RWPE2 (cell line): ENCODE measurements around the gene RAB26.

ENCODE experiments used
- ATAC-seq: fragments of 200-7000 bp; cut with Tn5 transposase; 3 replicates; pipeline ENCODE4 v1.9.1; 2021; ENCODE audit warnings: low read depth
- DNase-seq: peaks from one replicate; pipeline ENCODE4 v3.0.0-alpha.2; 2020; ENCODE audit warnings: low spot score
- H3K27ac ChIP-seq: fragments of 450-650 bp; 2 replicates; pipeline ENCODE4 v1.5.1; 2017; ENCODE audit warnings: mild to moderate bottlenecking; ENCODE audit not compliant: poor library complexity, severe bottlenecking
- H3K27me3 ChIP-seq: fragments of 250-450 bp; sonication (Bioruptor Pico); 2 replicates; pipeline ENCODE4 v1.5.1; 2021; ENCODE audit warnings: mild to moderate bottlenecking, moderate library complexity; ENCODE audit not compliant: insufficient read depth, poor library complexity, severe bottlenecking
- H3K36me3 ChIP-seq: fragments of 250-450 bp; sonication (Bioruptor Pico); 2 replicates; pipeline ENCODE4 v1.5.1; 2020; ENCODE audit warnings: low read depth, mild to moderate bottlenecking, moderate library complexity
- H3K4me1 ChIP-seq: fragments of 250-450 bp; sonication (Bioruptor Pico); 2 replicates; pipeline ENCODE4 v1.5.1; 2021; ENCODE audit warnings: mild to moderate bottlenecking, moderate library complexity; ENCODE audit not compliant: insufficient read depth, poor library complexity, severe bottlenecking
- H3K4me3 ChIP-seq: fragments of 250-450 bp; sonication (Bioruptor Pico); 2 replicates; pipeline ENCODE4 v1.5.1; 2021; ENCODE audit warnings: mild to moderate bottlenecking, moderate library complexity; ENCODE audit not compliant: severe bottlenecking
- H3K9me3 ChIP-seq: fragments of 250-450 bp; sonication (Bioruptor Pico); 2 replicates; pipeline ENCODE4 v1.5.1; 2021; ENCODE audit warnings: mild to moderate bottlenecking, moderate library complexity; ENCODE audit not compliant: severe bottlenecking
- CTCF ChIP-seq: fragments of 450-650 bp; IDR thresholded peaks from one replicate; pipeline ENCODE4 v1.5.1; 2017; ENCODE audit warnings: mild to moderate bottlenecking, moderate library complexity; ENCODE audit not compliant: poor library complexity, severe bottlenecking

RAB26 gene

DNA sequence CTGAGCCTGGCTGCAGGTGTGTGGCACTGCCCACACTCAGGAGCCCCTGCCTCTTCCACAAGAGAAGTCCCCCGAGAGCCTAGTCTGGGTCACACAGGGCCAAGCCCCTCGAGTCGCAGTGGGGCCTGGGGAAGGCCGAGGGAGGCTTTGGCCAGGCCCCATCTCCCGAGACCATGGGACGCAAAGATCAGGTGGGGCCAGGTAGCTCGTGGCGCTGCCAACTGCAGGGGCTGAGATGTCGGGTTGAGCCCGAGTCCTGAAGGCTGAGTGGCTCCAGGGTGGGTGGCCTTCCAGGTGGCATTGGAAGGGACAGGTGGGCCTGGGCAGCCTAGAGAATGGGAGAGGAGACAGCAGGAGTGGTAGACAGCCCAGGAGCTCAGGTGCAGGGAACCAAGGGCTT is 13.5 kb downstream of the RAB26 start:
- H3K9me3 ChIP-seq = no peaks in the 10 kb centered on the region
- H3K36me3 ChIP-seq = peaks cover 15% of the 10 kb centered on the region
- no peaks in the 10 kb centered on the region for H3K27me3 ChIP-seq
- H3K4me3 ChIP-seq = no peak overlapping the region
- TF ChIP-seq CTCF = no peak
- peak overlapping the region; percentile 93 for H3K27ac ChIP-seq
- H3K4me1 ChIP-seq = peaks cover 51% of the 10 kb centered on the region
- ATAC-seq (no peak), DNase-seq (no peak)

GRCh38 chr16:2162676-2163118 is 14.3 kb downstream of the RAB26 start:
- no peak for TF ChIP-seq CTCF
- Histone ChIP-seq H3K4me1 (peaks cover 46% of the 10 kb centered on the region), H3K27ac (peak overlapping the region; percentile 93), H3K36me3 (peaks cover 23% of the 10 kb centered on the region), H3K4me3 (no peak overlapping the region), H3K9me3 (no peaks in the 10 kb centered on the region), H3K27me3 (no peaks in the 10 kb centered on the region)
- ATAC-seq (peak; percentile 32), DNase-seq (no peak)

GRCh38 chr16:2163211-2163881 is 14.9 kb downstream of the RAB26 start:
- Histone ChIP-seq H3K36me3 (peaks cover 25% of the 10 kb centered on the region), H3K4me3 (no peak overlapping the region), H3K27me3 (no peaks in the 10 kb centered on the region), H3K27ac (peak overlapping the region; percentile 93), H3K4me1 (peaks cover 46% of the 10 kb centered on the region), H3K9me3 (no peaks in the 10 kb centered on the region)
- ATAC-seq (peak; percentile 85), DNase-seq (peak; percentile 91)
- TF ChIP-seq CTCF = no peak

GRCh38 chr16:2165861-2166260 is 17.4 kb downstream of the RAB26 start:
- Histone ChIP-seq H3K4me3 (no peak overlapping the region), H3K9me3 (no peaks in the 10 kb centered on the region), H3K27ac (no peak overlapping the region), H3K4me1 (peaks cover 27% of the 10 kb centered on the region), H3K27me3 (no peaks in the 10 kb centered on the region), H3K36me3 (peaks cover 36% of the 10 kb centered on the region)
- DNase-seq (no peak), ATAC-seq (no peak)
- no peak for TF ChIP-seq CTCF
